ENCODE data around the gene SHANK2. TPM values are rescaled to one million over a fixed set of nuclear protein-coding genes. Genes with fewer than 3 reads are reported as not detected.

SHANK2 gene
- polyA plus RNA-seq, 1 donor = 34.8 TPM

GRCh38 chr11:71222318-71223080 is 29.9 kb downstream of the SHANK2 start:
- DNase-seq = no peak

- no peak for DNase-seq
Observed at GRCh38 chr11:71221821-71222220, 30.6 kb downstream of the SHANK2 start.

GRCh38 chr11:71221201-71221600 is 31.2 kb downstream of the SHANK2 start:
- DNase-seq = no peak

- no peak for DNase-seq
Observed at GRCh38 chr11:71218789-71219499, 33.4 kb downstream of the SHANK2 start.

- no peak for DNase-seq
Observed at GRCh38 chr11:71215425-71215965, 36.9 kb downstream of the SHANK2 start.

- no peak for DNase-seq
Observed at GRCh38 chr11:71214553-71215424, 37.6 kb downstream of the SHANK2 start.

- DNase-seq = no peak
Observed at GRCh38 chr11:71213696-71214552, 38.5 kb downstream of the SHANK2 start.

GRCh38 chr11:71212871-71213559 is 39.4 kb downstream of the SHANK2 start:
- no peak for DNase-seq

GRCh38 chr11:71211631-71212030 is 40.7 kb downstream of the SHANK2 start:
- no peak for DNase-seq

GRCh38 chr11:71210861-71211260 is 41.5 kb downstream of the SHANK2 start:
- DNase-seq = no peak

GRCh38 chr11:71209656-71210055 is 42.7 kb downstream of the SHANK2 start:
- DNase-seq = no peak

GRCh38 chr11:71209181-71209580 is 43.2 kb downstream of the SHANK2 start:
- no peak for DNase-seq

- DNase-seq = no peak
Observed at GRCh38 chr11:71208011-71208774, 44.2 kb downstream of the SHANK2 start.

GRCh38 chr11:71207563-71207962 is 44.8 kb downstream of the SHANK2 start:
- DNase-seq = no peak

GRCh38 chr11:71206186-71206585 is 46.2 kb downstream of the SHANK2 start:
- peak; percentile 45 for DNase-seq

- DNase-seq = no peak
Observed at GRCh38 chr11:71204748-71205664, 47.4 kb downstream of the SHANK2 start.

GRCh38 chr11:71204294-71204693 is 48.1 kb downstream of the SHANK2 start:
- no peak for DNase-seq

GRCh38 chr11:71203681-71204080 is 48.7 kb downstream of the SHANK2 start:
- no peak for DNase-seq

- no peak for DNase-seq
Observed at GRCh38 chr11:71202966-71203365, 49.4 kb downstream of the SHANK2 start.

Measured in left kidney (tissue), 2 donors.